Inflammatory macrophage treated with lipopolysaccharide for 4 hours (primary cell): ENCODE data around the gene RBPMS2.
"Not testable (repeated sequence)": the region's sequence is repeated elsewhere in the genome, so short reads cannot be mapped to it uniquely, and the experiment has no call there.

Experiments used
- DNase-seq: peaks from one replicate; pipeline ENCODE4 v3.0.0-alpha.2; 2020

The RBPMS2 gene

DNA sequence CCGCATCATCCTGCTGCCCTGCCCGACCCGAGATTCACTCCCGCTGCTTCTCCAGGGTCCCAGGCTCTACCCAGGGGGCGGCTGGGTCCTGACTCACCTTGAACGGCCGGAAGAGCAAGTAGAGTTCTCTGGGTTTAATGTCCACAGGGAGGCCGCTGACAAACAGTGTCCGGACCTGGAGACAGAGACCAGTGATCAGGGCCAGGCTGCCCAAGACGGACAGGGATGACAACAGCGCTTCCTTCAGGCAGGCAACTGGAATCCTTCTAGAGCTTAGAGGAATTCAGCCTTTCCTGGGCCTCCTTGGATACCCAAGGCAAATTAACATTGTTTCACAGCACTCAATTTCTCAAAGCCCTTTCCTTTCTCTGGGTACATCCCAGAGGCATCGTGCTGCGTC, 23.9 kb downstream of the RBPMS2 start:
- no peak for DNase-seq

- no peak for DNase-seq
Observed at GRCh38 chr15:64749999-64750657, 25.3 kb downstream of the RBPMS2 start.

GRCh38 chr15:64749167-64749566, 26.2 kb downstream of the RBPMS2 start:
- DNase-seq, result no peak

DNA sequence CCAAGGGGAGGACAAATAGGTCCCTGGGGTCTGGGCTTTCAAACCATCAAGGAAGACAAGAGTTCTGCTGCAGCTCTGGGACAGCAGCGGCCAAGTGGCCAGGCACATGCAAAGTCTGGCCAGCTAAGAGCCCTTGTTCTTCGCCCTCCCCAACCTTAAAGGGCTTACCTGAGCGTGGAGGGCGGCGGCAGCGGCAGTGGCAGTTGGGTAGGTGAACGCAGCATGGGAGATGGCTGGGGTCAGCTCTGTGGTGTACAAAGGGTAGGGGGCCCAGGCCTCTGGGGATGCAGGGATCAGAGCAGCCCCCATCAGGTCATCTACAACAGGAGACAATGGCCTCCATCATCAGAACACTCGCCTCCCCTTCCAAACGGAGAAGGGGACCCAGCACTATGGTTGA, 27.1 kb downstream of the RBPMS2 start:
- no peak for DNase-seq

DNA sequence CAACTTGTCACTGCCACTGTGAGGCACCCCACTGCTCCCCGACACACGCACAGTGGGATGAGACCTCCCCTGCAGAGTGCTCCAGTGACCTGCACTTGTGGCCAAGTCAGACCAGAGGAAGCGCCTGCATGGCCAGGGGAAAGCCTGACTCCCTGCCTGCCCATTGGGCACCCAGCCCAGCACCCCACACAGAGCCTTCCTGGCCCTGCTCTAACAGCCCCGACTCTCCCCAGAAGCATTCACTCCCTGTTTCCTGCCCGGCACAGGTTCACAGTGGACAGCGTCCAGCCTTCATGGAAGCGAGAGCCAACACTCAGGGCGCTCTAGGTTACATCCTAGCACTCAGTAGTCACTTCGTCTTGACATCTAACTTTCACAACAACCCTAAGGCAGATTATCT, 27.8 kb downstream of the RBPMS2 start:
- DNase-seq, result no peak

DNA sequence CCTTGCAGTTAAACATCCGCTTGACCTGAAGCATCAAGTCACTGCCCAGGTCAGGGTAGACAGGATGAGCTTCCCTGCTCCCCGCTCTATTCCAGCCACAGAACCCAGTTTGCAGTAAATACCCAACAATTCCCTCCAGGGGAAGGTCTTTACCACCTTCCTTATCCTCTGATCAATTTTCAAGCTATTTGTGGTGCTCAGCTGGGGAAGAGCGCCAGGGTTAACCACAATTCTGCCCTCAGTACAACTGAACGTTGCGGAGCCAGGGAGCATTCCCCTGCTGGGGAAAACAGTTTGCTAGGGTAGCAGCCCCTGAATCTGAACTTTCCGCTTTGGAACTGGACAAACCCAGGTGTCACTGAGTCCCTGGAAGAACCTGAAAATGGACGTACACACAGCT, 28.5 kb downstream of the RBPMS2 start:
- no peak for DNase-seq

- DNase-seq, result no peak
Observed at GRCh38 chr15:64746356-64746755, 29.0 kb downstream of the RBPMS2 start.

- DNase-seq, result no peak
Observed at GRCh38 chr15:64743691-64744090, 31.7 kb downstream of the RBPMS2 start.

DNA sequence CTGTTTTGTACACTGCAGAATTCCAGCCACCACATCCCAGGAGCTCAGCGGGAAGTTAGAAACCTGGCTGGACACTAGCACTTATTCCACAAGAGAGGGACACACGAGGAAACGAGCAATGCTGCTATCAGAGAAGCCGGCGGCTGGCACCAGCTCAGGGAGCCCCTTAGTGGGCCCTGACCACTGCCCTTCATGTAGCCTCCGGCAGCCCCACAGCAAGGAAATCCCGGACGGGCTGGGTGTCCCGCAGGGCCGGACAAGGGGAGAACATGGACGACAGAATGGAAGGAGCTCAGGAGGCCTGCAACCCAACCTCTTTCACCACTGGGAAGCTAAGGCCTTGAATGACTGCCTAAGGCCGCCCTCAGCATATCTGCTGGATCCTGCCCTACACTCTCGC, 32.5 kb downstream of the RBPMS2 start:
- DNase-seq, result no peak

GRCh38 chr15:64742385-64742784, 33.0 kb downstream of the RBPMS2 start:
- no peak for DNase-seq

- DNase-seq, result not testable (repeated sequence)
Observed at GRCh38 chr15:64741708-64742107, 33.7 kb downstream of the RBPMS2 start.

GRCh38 chr15:64740311-64741170, 34.8 kb downstream of the RBPMS2 start:
- no peak for DNase-seq

DNA sequence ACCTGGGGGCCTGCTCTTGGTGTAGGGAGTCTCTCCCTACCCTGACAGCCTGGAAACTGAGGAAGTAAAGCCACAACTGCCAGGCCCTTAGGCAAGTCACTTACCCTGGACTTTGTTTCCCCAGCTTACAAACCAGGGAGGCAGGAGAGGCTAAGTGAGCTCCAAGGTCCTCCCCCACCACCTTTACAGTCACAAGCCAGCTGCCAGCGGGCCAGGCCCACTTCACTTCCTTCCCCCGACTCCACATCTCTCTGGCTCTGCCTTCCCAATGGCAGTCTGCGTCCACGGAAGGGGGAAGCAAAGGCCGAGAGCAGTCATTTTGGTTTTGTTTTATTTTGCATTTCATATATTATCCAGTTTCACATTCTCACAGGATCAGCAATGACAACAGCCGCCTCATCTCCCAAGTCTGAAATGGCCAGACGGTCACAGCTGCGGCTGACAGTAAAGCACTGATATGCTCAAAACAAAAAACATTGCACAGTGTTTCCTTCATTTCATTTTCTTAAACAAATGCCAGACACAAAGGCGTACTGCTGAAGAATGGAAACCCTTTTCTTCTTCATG, 35.7 kb downstream of the RBPMS2 start:
- no peak for DNase-seq

GRCh38 chr15:64739156-64739555, 36.2 kb downstream of the RBPMS2 start:
- no peak for DNase-seq

- DNase-seq, result no peak
Observed at GRCh38 chr15:64738226-64739095, 36.9 kb downstream of the RBPMS2 start.

DNA sequence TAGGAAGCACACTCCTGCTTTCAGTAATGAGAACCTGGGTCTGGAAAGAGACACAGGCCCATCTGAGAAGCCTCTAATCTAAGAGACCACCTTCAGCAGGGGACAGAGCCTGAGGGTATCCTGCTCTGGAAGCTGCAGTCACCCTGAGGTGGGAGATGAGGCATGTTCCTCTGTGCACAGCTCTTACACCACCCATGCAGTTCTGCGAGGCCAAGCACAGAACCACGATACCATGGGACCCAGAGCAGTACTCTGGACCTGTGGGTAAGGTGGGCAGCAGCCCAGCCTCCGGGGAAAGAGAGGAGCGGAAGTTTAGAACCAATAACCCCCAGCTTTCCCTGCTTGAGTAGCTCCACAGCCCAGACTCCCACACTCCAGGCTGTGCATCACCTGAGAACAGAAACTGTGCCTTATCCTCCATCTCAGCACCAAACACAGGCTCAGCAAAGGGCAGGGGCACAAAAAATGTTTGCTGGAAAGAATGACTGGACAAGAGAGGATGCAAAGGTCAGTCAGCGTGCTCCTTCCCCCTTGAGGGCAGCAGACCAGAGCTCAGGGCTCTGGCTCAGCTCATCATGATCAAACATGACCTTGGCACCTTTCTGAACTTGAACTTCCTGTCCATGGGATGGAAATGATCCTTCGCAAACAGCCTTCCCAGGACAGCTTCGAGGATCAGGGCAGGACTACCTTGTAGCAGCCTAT, 43.1 kb downstream of the RBPMS2 start:
- DNase-seq, result no peak

DNA sequence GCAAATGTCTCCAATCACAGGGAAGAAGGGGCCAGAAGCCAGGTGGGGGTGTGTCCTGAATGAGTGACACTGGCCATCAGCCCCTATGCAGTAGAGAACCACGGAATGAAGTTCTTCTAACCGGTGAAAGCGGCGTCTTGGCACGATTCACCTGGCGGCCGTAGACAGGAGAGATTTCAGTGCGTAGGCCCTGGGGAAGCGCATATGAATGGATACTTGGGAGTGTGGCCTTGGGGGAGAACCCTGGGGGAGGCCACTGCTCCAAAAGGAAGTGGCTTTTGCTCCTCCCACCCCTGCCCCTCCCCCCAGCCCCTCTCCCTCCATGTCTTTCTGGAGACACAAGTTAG, 43.6 kb downstream of the RBPMS2 start:
- no peak for DNase-seq

GRCh38 chr15:64731012-64731804, 44.2 kb downstream of the RBPMS2 start:
- peak; percentile 64 for DNase-seq

GRCh38 chr15:64730151-64730550, 45.2 kb downstream of the RBPMS2 start:
- no peak for DNase-seq

DNA sequence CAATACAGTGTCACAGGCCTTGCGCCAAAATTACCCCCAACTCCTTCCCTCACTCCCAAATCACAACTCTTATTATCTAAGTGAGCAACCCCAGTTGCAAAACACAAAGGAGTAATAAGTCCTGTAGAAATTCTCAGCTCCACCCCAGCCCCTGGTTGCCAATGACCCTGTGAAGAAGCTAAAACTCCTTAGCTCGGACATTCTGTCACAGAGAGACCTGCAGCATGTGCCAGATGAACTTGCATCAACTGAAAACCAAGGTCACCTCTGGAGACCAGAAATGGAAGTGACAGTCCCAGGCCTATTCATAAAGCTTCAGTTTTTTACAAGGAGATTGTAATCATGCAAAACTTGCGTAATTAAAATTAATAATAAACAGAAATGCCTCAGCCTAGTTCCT, 55.2 kb downstream of the RBPMS2 start:
- no peak for DNase-seq

- no peak for DNase-seq
Observed at GRCh38 chr15:64717735-64718495, 57.5 kb downstream of the RBPMS2 start.
